NCI-H524 (cell line): ENCODE data around the gene TSPAN12.

Source experiments
- DNase-seq, 2 experiments: peaks; one replicate each; lab custom pipeline; 2025; lab: John Stamatoyannopoulos, UW

TSPAN12 gene

GRCh38 chr7:120842121-120842621 is 15.8 kb downstream of the TSPAN12 start:
- no peak for DNase-seq

- DNase-seq: no peak
These were observed 16.3 kb downstream of the TSPAN12 start for GRCh38 chr7:120841608-120842007.

GRCh38 chr7:120838281-120838682 is 19.7 kb downstream of the TSPAN12 start:
- no peak for DNase-seq

GRCh38 chr7:120837599-120837998 is 20.3 kb downstream of the TSPAN12 start:
- no peak for DNase-seq

- no peak for DNase-seq
These were observed 21.3 kb downstream of the TSPAN12 start for GRCh38 chr7:120836556-120837115.

- no peak for DNase-seq
These were observed 23.2 kb downstream of the TSPAN12 start for GRCh38 chr7:120834726-120835125.

GRCh38 chr7:120833546-120833945 is 24.4 kb downstream of the TSPAN12 start:
- DNase-seq: no peak

GRCh38 chr7:120832803-120833202 is 25.1 kb downstream of the TSPAN12 start:
- no peak for DNase-seq

GRCh38 chr7:120831260-120831659 is 26.7 kb downstream of the TSPAN12 start:
- DNase-seq: no peak

GRCh38 chr7:120829487-120829886 is 28.5 kb downstream of the TSPAN12 start:
- DNase-seq: no peak

GRCh38 chr7:120828528-120828927 is 29.4 kb downstream of the TSPAN12 start:
- no peak for DNase-seq

- no peak for DNase-seq
These were observed 30.4 kb downstream of the TSPAN12 start for GRCh38 chr7:120827371-120828118.

- no peak for DNase-seq
These were observed 32.4 kb downstream of the TSPAN12 start for GRCh38 chr7:120825576-120825975.

- DNase-seq: no peak
These were observed 32.8 kb downstream of the TSPAN12 start for GRCh38 chr7:120825152-120825551.

GRCh38 chr7:120819861-120820260 is 38.1 kb downstream of the TSPAN12 start:
- DNase-seq: peak in 1 of 2 experiments; percentile 14

- DNase-seq: no peak
These were observed 40.1 kb downstream of the TSPAN12 start for GRCh38 chr7:120817851-120818250.

GRCh38 chr7:120814253-120814939 is 43.5 kb downstream of the TSPAN12 start:
- no peak for DNase-seq

- no peak for DNase-seq
These were observed 44.2 kb downstream of the TSPAN12 start for GRCh38 chr7:120813546-120814252.

GRCh38 chr7:120813089-120813488 is 44.9 kb downstream of the TSPAN12 start:
- DNase-seq: no peak

- DNase-seq: no peak
These were observed 48.7 kb downstream of the TSPAN12 start for GRCh38 chr7:120809260-120809659.

- DNase-seq: no peak
These were observed 50.6 kb downstream of the TSPAN12 start for GRCh38 chr7:120807390-120807789.

- DNase-seq: no peak
These were observed 51.3 kb downstream of the TSPAN12 start for GRCh38 chr7:120806669-120807068.
